NCI-H2227 (cell line): ENCODE results near the gene ANAPC13.

Experiments
- DNase-seq: peaks from one replicate; lab custom pipeline; 2025; ENCODE audit not compliant: unreplicated experiment; lab: John Stamatoyannopoulos, UW

The ANAPC13 gene, protein sequence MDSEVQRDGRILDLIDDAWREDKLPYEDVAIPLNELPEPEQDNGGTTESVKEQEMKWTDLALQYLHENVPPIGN

DNA sequence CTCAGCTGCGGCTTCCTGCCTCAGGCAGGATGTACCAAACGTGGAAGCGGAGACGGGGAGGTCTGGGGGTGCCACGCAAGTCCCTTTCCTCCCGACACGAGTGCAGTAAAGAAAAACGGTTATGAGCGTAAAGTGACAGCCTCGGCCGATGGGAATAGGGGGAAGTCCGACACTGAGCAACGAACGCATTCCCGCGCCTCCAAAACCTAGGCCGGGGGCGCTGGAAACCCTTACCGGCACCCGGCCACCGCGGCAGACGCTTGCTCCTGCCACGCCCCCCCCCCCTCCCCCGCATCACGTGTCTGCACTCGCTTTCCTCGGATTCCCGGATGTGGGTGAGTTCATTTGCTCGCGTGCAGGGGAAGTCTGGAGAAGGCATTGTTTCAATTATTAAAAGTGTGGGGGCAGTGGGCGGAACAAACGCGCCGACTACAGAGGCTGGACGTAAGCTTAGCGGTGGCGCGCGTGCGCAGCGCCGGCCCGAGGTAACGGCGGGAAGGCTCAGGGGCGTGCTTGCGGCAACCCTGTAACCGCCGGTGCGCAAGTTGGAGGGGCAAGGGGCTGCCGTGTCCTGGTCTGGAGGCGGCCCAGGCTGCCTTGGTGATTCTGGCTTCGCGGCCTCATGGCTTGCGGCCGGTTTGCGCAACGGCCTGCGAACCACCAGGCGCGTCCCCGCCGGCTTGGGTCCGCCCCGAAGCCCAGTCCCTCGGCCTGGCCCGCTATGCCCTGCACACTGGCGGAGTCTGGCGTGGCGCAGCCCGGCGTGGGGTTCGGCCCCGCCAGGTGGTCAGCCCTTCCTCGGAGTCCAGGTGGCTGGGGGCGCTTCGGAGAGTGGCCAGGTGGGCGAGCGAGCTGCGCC is at the start of gene ANAPC13, which contains the start of gene CEP63:
TSS of gene ANAPC13 (minus strand) at position 268 of the 859 bp plus-strand sequence. CDS start 3,081 bp downstream, outside the sequence.
TSS of gene CEP63 (plus strand) at position 340 of the 859 bp plus-strand sequence. CDS start 9,264 bp downstream, outside the sequence.
- peak; percentile 96 for DNase-seq

DNA sequence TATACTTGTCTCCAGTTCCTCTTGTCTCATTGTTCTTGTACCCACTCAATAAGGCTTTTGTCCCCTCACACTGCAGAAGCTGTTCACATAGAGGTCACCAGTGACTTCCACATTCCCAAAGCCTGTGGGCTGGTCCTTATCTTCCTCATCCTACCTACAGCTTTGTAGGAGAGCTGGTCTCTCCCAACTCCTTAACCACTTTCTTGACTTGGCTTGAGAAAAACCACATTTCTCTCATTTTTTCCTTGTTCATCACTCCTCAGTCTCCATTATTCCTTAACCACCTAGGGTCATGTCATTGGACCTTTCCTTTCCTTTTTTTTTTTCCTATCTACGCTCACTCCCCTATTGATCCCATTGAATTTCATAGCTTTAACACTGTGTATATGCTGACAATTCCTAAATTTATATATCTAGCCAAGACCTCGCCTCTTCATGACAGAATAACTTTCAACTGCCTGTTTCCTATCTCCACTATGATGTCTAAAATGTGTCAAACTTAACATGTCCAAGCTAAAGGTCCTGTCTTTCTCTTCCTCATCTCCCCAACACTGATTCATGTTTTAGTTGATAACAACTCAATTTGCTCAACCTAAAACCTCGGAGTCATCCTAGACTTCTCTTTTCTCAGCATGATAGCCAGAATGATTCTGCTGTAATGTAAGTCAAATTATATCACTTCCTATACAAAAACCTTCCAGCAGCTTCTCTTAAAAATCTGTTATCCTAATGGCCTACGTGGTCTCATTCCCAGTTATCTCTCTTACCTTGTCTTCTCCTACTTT is 49.6 kb upstream of the ANAPC13 start:
- no peak for DNase-seq

DNA sequence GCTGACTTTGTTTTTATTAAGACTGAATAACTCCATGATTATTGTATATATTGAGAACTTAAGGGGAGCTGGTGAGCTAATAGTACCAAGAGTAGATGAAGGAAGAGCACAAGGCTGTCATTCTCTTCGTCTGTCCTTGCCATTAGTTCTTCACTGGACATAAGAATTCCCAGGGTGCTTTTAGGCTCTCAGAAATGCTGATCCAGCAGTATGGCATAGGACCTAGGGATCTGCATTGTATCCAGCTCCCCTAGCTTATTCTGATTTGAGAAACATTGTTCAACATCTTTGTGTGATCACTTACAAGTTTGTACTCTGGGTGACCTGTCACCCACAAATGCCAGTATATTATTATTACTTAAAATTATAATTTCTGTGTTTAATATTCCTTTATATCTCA is 47.7 kb upstream of the ANAPC13 start:
- DNase-seq, result no peak

DNA sequence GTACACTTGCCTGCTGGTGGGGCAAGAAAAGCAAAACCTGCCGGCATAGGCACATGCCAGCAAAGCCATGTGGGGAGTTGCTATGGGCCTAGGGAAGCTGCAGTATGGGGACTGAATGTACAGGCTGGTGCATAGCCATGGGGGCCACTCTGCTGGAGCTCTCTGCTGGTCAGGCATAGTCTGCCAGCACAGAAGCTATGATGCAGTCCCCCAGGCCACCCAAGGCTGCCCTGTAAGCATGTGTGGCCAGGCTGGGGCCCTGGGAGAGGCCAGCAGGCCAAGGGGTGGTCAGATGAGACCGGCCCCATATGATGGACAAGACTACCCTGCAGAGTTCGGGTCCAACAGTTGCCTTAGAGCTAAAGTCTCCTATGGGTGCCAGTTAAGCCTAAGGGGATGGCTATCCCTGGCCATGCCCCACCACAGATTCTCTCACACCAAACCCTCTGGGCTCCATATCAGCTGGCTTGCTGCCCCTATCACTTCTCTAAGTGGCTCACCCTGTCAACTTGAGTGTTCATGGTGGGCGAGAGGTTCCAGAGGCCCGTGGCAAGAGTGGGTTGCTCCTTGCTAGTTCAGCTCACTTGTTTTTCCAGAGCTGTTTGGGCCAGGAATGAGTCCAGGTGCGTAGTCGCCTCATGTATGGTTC is 41.9 kb upstream of the ANAPC13 start:
- DNase-seq, result no peak

DNA sequence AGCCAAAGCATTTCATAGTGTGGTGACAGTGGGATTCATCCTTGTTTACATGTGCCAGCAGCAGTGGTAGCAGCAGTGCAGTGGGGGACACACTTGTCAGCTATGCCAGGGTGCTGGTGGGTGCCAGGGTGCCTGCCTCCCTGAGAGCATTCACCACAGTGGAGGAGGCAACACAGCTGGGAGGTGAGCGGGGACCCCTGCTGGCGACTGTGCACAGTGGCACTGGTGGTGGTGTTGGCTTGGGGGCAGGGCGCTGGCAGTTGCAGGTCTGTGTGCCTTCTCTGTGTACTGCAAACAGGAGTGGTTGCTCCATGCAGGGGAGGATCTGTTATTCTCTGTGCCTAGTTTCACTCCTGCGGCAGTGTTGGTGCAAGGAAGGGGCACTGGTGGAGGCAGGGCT is 41.3 kb upstream of the ANAPC13 start:
- DNase-seq, result no peak

DNA sequence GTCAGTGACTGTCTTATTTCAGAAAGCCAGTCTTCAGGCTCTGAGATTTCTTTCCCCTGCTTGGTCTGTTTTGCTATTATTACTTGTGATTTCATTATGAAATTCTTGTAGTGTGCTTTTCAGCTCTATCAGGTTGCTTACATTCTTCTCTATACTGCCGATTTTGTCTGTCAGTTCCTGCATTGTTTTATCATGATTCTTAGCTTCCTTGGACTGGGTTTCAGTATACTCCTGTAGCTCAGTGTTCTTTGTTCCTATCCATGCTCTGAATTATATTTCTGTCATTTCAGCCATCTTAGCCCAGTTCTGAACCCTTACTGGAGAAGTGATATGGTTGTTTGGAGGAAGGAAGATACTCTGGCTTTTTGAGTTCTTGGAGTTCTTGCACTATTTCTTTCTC is 40.5 kb upstream of the ANAPC13 start:
- DNase-seq, result no peak

DNA sequence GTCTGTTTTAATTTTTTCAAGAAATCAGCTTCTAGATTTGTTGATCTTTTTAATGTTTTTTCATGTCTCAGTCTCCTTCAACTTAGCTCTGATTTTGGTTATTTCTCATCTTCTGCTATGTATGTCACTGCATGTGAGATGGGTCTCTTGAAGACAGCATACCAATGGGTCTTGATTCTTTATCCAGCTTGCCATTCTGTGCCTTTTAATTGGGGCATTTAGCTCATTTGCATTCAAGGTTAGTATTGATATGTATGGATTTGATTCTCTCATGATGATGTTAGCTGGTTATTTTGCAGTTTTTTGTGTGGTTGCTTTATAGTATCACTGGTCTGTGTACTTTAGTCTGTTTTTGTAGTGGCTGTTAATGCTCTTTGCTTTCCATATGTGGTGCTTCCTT is 39.5 kb upstream of the ANAPC13 start:
- DNase-seq, result no peak

DNA sequence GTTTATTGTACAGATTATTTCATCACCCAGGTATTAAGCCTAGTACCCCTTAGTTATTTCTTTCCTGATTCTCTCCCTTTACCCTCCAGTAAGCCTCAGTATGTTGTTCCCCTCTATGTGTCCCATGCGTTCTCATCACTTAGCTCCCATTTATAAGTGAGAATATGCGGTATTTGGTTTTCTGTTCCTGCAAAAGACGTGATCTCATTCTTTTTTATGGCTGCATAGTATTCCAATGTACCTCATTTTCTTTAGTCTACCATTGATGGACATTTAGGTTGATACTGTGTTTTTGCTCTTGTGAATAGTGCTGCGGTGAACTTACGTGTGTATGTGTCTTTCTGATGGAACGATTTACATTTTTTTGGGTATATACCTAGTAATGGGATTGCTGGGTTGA is 36.8 kb upstream of the ANAPC13 start:
- no peak for DNase-seq

DNA sequence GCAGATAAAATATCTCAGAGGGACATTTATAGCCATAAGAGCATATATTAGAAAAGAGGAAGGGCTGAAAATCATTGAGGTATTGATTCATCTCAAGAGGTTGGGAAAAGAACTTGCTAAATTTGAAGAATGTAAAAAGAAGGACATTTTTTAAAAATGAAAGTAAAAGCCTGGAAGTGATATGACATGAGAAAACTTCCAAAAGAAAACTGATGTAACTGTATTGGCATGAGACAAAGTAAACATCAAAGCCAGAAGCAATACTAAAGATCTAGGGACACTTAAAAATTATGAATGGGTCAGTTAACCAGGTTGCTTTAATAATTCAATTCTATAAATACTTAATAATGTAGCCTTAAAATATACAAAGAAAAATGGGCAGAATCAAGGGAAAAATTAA is 32.0 kb upstream of the ANAPC13 start:
- no peak for DNase-seq

DNA sequence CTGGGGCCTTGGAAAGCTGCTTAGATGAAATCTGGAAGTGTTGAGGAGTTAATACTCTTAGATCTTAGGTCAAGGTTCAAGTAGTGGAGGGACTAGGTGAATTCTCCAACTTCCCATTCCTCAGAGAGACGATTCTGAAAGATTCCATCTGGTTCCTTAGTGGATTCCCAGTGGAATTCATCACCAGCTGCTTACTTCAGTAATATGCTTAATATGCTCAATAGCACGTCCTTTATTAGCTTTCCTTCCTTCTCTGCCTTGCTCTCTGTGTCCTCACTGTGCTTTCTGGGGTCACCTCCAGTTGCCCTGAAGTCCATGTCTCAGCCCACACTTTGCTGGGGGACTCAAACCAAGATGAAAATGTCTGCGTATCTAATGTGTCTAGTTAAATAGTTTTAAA is 31.1 kb upstream of the ANAPC13 start:
- no peak for DNase-seq

DNA sequence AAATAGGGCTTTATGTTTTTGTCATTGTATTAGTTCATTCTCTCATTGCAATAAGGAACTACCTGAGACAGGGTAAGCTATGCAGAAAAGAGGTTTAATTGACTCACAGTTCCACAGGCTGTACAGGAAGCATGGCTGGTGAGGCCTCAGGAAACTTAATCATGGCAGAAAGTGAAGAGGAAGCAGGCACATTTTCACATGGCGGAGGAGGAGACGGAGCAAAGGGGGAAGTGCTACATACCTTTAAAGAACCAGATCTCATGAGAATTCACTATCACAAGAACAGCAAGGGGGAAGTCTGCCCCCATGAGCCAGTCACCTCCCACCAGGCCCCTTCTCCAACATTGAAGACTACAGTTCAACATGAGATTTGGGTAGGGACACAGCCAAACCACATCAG is 25.7 kb upstream of the ANAPC13 start:
- no peak for DNase-seq

DNA sequence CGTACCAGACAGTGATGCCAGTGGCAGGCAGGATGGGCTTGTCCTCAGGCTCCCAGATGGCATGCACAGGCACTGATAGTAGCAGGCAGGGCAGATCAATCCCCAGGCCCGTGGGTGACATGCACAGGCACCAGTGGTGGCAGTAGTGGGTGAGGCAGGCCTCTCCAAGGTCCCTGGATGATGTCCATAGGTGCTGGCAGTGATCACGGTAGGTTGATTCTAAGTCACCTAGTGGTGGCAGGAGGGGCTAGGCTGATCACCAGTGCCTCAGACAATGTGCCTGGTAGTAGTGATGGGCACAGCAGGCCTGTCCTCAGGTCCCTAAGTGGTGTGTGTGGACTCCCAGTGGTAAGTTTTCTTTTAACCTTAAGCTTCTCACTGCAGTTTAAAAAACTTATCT is 19.7 kb upstream of the ANAPC13 start:
- DNase-seq, result no peak

DNA sequence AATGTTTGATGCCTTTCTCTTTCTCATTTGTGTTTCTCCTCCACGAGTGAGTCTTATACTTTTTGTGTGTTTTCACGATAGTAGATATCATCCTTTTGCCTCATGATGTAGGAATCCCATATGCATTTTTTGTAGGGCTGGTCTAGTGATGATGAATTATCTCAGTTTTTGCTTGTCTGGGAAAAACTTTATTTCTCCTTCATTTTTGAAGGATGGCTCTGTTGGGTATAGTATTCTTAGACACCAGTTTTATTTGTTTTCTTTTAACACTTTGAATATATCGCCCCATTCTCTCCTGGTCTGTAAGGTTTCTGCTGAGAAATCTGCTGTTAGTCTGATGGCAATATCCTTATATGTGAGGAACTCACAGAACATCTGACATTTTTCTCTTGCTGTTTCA is 18.3 kb upstream of the ANAPC13 start:
- no peak for DNase-seq

DNA sequence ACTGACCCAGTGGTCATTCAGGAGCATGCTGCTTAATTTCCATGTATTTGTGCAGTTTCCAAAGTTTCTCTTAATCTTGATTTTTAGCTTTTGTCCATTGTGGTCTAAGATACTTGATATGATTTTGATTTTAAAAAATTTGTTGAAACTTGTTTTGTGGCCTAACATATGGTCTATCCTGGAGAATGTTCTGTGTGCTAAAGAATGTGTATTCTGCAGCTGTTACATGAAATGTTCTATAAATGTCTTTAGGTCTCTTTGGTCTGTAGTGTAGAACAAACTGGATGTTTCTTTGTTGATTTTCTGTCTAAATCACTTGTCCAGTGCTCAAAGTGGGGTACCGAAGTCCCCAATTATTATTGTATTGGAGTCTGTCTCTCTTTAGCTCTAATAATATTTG is 17.5 kb upstream of the ANAPC13 start:
- no peak for DNase-seq

DNA sequence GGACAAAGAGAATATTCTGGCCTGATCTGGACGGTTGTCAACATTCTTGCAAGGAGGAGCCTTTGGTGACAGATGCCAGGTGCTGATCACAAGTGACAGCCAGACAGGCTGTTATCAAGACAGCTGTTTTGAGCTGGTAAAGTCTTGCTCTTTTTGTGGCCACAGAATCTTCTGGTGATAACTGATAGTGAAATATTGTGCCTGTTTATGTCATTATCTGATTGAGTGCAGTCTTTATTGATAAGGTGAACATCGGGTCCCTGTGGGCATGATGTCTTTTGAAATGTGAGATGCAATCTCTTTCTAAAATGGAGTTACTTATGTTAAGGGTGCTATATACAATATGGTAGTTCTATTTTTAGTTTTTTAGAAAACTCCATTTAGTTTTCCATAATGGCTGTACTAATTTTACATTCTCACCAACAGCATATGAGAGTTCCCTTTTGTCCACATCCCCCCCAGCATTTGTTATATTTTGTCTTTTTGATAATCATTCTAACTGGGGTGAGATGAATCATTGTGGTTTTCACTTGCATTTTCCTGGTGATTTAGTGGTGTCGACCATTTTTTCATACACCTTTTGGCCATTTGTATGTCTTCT is 10.8 kb upstream of the ANAPC13 start:
- DNase-seq, result no peak

DNA sequence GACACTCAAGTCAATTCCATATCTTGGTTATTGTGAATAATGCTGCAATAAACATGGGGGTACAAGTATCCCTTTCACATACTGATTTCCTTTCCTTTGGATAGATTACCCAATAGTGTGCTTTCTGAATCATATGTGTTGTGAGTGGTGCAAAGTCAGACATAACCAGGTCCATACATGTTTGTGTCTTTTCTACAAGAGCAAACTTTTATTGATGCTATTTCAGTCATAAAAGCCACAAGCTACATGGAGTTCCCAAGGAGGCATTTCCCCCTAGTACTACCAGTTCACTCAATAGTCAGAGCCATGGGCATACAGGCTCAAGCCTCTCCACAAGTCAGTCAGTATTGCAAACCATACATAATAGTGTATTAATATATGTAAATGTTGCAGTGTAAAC is 10.2 kb upstream of the ANAPC13 start:
- DNase-seq, result no peak

DNA sequence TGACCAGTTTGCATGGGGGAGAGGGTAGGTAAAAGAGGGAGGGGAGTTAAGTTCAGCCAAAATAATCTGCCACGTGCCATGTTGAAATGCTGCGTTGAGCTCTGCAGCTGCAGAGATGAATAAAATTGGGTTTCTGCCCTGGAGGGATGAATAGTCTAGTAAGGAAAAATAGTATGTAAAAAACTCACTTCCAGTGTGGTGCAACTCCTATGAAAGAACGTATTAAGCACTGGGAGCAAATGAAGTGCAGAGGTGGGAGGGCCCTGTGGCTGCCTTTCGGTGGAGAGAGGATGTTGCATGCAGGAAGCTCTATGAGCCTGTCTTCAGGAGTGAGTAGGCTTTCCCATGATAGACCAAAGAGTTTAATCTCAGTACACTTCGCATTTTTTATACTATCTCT is 8.7 kb upstream of the ANAPC13 start:
- no peak for DNase-seq

DNA sequence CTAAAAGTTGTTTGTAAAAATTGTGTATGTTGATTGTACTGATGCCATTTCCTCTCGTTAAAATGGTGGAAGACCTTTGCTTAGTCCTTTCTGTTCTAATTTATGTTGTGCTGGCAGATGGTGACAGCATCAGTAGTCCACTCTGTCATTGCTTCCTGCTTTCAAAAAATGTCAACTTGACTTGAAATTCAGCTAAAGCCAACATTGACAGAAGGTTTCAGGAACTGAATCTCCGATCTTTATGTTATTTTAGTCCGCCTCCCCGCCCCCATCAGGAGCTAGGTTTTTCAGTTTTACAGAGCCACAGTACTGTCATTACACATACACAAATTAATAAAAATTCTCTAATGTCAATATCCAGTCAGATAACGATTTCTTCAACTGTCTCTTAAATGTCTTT is 1.6 kb upstream of the ANAPC13 start:
- no peak for DNase-seq

DNA sequence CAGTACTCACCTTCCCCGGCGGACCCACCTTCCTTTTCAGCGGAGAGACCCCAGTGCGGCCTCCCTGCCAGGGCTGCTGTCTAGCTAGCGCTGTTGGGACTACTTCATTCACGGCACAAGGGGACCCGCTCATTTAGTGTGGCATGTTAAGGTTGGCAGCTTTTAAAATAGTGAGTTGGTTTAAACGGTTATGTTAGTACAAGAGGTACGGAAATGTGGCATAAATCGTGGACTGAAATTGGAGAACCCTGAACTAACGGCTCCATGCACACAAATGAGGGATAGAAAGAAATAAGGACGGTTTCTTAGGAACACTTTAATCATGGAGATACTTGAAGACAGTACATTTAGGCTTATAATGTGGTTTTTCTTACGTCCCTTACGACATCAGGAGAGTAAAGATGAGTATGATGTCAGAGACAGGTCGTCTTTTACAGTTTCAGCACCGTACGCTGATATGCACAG is 824 bp upstream of the ANAPC13 start:
- DNase-seq, result peak; percentile 50

DNA sequence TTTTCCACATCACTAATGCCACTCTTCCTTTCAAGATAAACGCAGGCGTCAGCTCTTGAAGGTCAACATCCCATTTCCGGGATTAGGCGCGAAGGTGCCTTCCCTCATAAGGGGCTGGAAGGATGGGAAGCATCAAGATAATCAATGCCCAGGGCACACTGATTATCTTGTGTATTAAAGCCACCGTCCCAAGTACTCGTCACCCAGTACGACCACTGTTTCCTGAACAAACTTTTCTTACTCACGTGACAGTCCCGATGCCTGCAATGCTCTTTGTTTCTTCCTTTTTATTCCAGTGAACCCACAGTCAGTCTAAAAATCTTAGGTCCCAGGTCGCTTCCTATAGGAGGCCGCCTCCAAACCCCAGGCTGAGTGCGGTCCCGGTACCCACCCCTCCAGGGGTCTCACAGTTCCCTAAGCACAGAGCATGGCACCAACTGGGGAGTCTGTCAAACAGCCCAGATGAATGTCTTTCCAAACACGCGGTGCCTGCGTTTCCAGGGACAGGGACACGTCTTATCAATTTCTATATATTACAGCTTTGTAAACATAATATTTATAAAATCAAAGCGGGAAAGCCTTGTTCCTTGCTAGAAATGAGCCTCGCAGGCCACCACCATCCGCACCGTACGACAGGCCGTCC is 589 bp downstream of the ANAPC13 start:
- DNase-seq, result peak; percentile 36
